IMR-90 (cell line): ENCODE data around the gene CTDSP2. TPM values are rescaled to one million over a fixed set of nuclear protein-coding genes. Genes with fewer than 3 reads are reported as not detected.

Source experiments
- ATAC-seq: fragments of 200-7000 bp; cut with Tn5 transposase; 2 replicates; pipeline ENCODE4 v1.9.1; 2020; ENCODE audit warnings: low read depth, mild to moderate bottlenecking, moderate library complexity
- BruUV-seq: library from RNA; stranded (reverse); fragments of 400-500 nt; replicated peaks from 2 replicates; lab custom pipeline; 2021; lab: Mats Ljungman, UMichigan
- CTCF ChIA-PET: fragments of 300-600 bp; formaldehyde crosslinking; extraction: SDS; loops from one replicate; lab custom pipeline; 2021; ENCODE audit warnings: antibody characterized with exemption; lab: Yijun Ruan, JAX
- POLR2A ChIA-PET: fragments of 300-600 bp; sonication (Branson Sonifier 250); formaldehyde crosslinking; loops from one replicate; lab custom pipeline; 2022; ENCODE audit warnings: antibody characterized with exemption; ENCODE audit not compliant: unreplicated experiment; lab: Charles Lee
- DNase-seq: peaks from one replicate; pipeline ENCODE4 v3.0.0; 2013
- H2AFZ ChIP-seq: replicated peaks from 2 replicates; pipeline ENCODE3; 2013; ENCODE audit warnings: low read length, mild to moderate bottlenecking; ENCODE audit not compliant: poor library complexity
- H2AK5ac ChIP-seq: 2 replicates; pipeline ENCODE4 v1.6.1; 2013; ENCODE audit warnings: low read depth, low read length, inconsistent platforms
- H2AK9ac ChIP-seq: replicated peaks from 2 replicates; pipeline ENCODE3; 2013; ENCODE audit warnings: mild to moderate bottlenecking, low read depth, low read length, moderate library complexity; ENCODE audit not compliant: poor library complexity
- H2BK120ac ChIP-seq: 2 replicates; pipeline ENCODE4 v1.6.1; 2013; ENCODE audit warnings: low read depth, low read length, inconsistent platforms
- H2BK15ac ChIP-seq: 3 replicates; pipeline ENCODE4 v1.6.1; 2013; ENCODE audit warnings: low read depth, low read length, inconsistent platforms
- H2BK20ac ChIP-seq: 2 replicates; pipeline ENCODE4 v1.6.1; 2013; ENCODE audit warnings: low read depth, mild to moderate bottlenecking, inconsistent platforms, low read length, moderate library complexity
- H2BK5ac ChIP-seq: 2 replicates; pipeline ENCODE4 v1.6.1; 2013; ENCODE audit warnings: mild to moderate bottlenecking, low read depth, low read length, inconsistent platforms; ENCODE audit not compliant: poor library complexity, severe bottlenecking
- H3K14ac ChIP-seq: replicated peaks from 2 replicates; pipeline ENCODE4 v1.6.1; 2013; ENCODE audit warnings: low read depth, low read length, inconsistent platforms
- H3K18ac ChIP-seq: 2 replicates; pipeline ENCODE4 v1.6.1; 2013; ENCODE audit warnings: low read depth, low read length, control low read depth
- H3K23ac ChIP-seq: 2 replicates; pipeline ENCODE4 v1.6.1; 2013; ENCODE audit warnings: low read depth, low read length, inconsistent platforms
- H3K27ac ChIP-seq: 2 replicates; pipeline ENCODE4 v1.5.1; 2013; ENCODE audit warnings: mild to moderate bottlenecking, control low read depth, low read length; ENCODE audit not compliant: insufficient read depth
- H3K27me3 ChIP-seq: 2 replicates; pipeline ENCODE4 v1.6.1; 2013; ENCODE audit warnings: low read length; ENCODE audit not compliant: control insufficient read depth, insufficient read depth
- H3K36me3 ChIP-seq: 2 replicates; pipeline ENCODE4 v1.6.1; 2013; ENCODE audit warnings: low read length, mixed read lengths; ENCODE audit not compliant: control insufficient read depth, insufficient read depth
- H3K4ac ChIP-seq: 2 replicates; pipeline ENCODE4 v1.6.1; 2013; ENCODE audit warnings: low read depth, low read length, inconsistent platforms
- H3K4me1 ChIP-seq: 2 replicates; pipeline ENCODE4 v1.6.1; 2013; ENCODE audit warnings: low read length, mixed read lengths; ENCODE audit not compliant: control insufficient read depth, insufficient read depth
- H3K4me2 ChIP-seq: 2 replicates; pipeline ENCODE4 v1.6.1; 2013; ENCODE audit warnings: low read depth, mild to moderate bottlenecking, control low read depth, low read length, moderate library complexity
- H3K4me3 ChIP-seq: 2 replicates; pipeline ENCODE4 v1.5.1; 2013; ENCODE audit warnings: low read depth, mild to moderate bottlenecking, control low read depth, low read length, moderate library complexity; ENCODE audit not compliant: insufficient read depth
- H3K56ac ChIP-seq: 2 replicates; pipeline ENCODE4 v1.6.1; 2013; ENCODE audit warnings: low read length, inconsistent platforms; ENCODE audit not compliant: insufficient read depth; ENCODE audit errors: extremely low read depth
- H3K79me1 ChIP-seq, 2 experiments: 2 replicates each; pipeline ENCODE4 v1.6.1; 2013; ENCODE audit warnings: low read length in 2 of 2, inconsistent platforms in 1 of 2, low read depth in 1 of 2
- H3K9ac ChIP-seq: 2 replicates; pipeline ENCODE4 v1.6.1; 2013; ENCODE audit warnings: low read depth, low read length, control low read depth
- H3K9me1 ChIP-seq: 2 replicates; pipeline ENCODE4 v1.6.1; 2013; ENCODE audit warnings: low read length, inconsistent platforms; ENCODE audit not compliant: insufficient read depth
- H3K9me3 ChIP-seq: 2 replicates; pipeline ENCODE4 v1.6.1; 2013; ENCODE audit warnings: low read length; ENCODE audit not compliant: control insufficient read depth, insufficient read depth
- H4K20me1 ChIP-seq: 2 replicates; pipeline ENCODE4 v1.6.1; 2013; ENCODE audit warnings: low read length, inconsistent platforms; ENCODE audit not compliant: insufficient read depth
- H4K5ac ChIP-seq: 2 replicates; pipeline ENCODE4 v1.6.1; 2013; ENCODE audit warnings: mild to moderate bottlenecking, low read depth, low read length, control low read depth
- H4K8ac ChIP-seq, 2 experiments: 2 replicates each; pipeline ENCODE4 v1.6.1; 2013; ENCODE audit warnings: low read depth in 2 of 2, low read length in 2 of 2, control low read depth in 1 of 2, inconsistent platforms in 1 of 2
- H4K91ac ChIP-seq: 2 replicates; pipeline ENCODE4 v1.6.1; 2013; ENCODE audit warnings: low read depth, low read length, inconsistent platforms; ENCODE audit not compliant: insufficient read depth
- BHLHE40 ChIP-seq: fragments of 150-350 bp; IDR thresholded peaks from 2 replicates; pipeline ENCODE4 v1.6.1; 2016; ENCODE audit warnings: mild to moderate bottlenecking, low read depth, low read length
- CEBPB ChIP-seq: IDR thresholded peaks from 2 replicates; pipeline ENCODE4 v1.6.1; 2012; ENCODE audit warnings: low read depth, low read length, improper control_type of control experiment
- CHD1 ChIP-seq: IDR thresholded peaks from 2 replicates; pipeline ENCODE4 v1.6.1; 2012; ENCODE audit warnings: low read depth, low read length, improper control_type of control experiment
- FOS ChIP-seq: fragments of 150-350 bp; IDR thresholded peaks from 2 replicates; pipeline ENCODE4 v1.6.1; 2016; ENCODE audit warnings: low read depth, low read length
- MAFK ChIP-seq: IDR thresholded peaks from 2 replicates; pipeline ENCODE4 v1.6.1; 2012; ENCODE audit warnings: low read depth, low read length, improper control_type of control experiment
- MAZ ChIP-seq: IDR thresholded peaks from 2 replicates; pipeline ENCODE4 v1.6.1; 2012; ENCODE audit warnings: low read depth, mild to moderate bottlenecking, low read length, improper control_type of control experiment, moderate library complexity, borderline replicate concordance
- MXI1 ChIP-seq: IDR thresholded peaks from 2 replicates; pipeline ENCODE4 v1.6.1; 2012; ENCODE audit warnings: low read depth, mild to moderate bottlenecking, low read length, moderate library complexity, borderline replicate concordance
- NFE2L2 ChIP-seq: fragments of 150-350 bp; IDR thresholded peaks from 2 replicates; pipeline ENCODE4 v1.6.1; 2016; ENCODE audit warnings: low read depth, mild to moderate bottlenecking, low read length
- POLR2A ChIP-seq: IDR thresholded peaks from 2 replicates; pipeline ENCODE4 v1.6.1; 2012; ENCODE audit warnings: mild to moderate bottlenecking, low read depth, low read length
- RAD21 ChIP-seq: IDR thresholded peaks from 2 replicates; pipeline ENCODE4 v1.6.1; 2012; ENCODE audit warnings: low read length, improper control_type of control experiment
- RCOR1 ChIP-seq: IDR thresholded peaks from 2 replicates; pipeline ENCODE4 v1.6.1; 2012; ENCODE audit warnings: mild to moderate bottlenecking, low read length, improper control_type of control experiment; ENCODE audit not compliant: insufficient replicate concordance
- RFX5 ChIP-seq: IDR thresholded peaks from 2 replicates; pipeline ENCODE4 v1.8.0; 2012; ENCODE audit warnings: low read depth, mild to moderate bottlenecking, low read length, moderate library complexity
- SMC3 ChIP-seq: fragments of 150-350 bp; IDR thresholded peaks from 2 replicates; pipeline ENCODE4 v1.6.1; 2016; ENCODE audit warnings: low read depth, mild to moderate bottlenecking, antibody characterized with exemption, low read length, moderate library complexity
- WGBS, 2 experiments: methylation state at CpG; one replicate each; pipeline versions ENCODE4 v1.1.5 to v1.1.7; 2013; ENCODE audit warnings: missing lambda C conversion rate in 2 of 2; ENCODE audit not compliant: insufficient read length in 1 of 2; ENCODE audit errors: extremely low coverage in 2 of 2; 5-methylcytosine and 5-hydroxymethylcytosine counted together
- dilution Hi-C: fragments of 300-500 bp; cut with HindIII; formaldehyde crosslinking; loops from one replicate; pipeline ENCODE4 v1.14.3; 2018; ENCODE audit warnings: low sequenced_read_pairs; ENCODE audit not compliant: unreplicated experiment
- in situ Hi-C: fragments of 300-500 bp; cut with MboI; formaldehyde crosslinking; loops from 3 replicates; pipeline ENCODE4 v1.14.3; 2019; ENCODE audit warnings: low sequenced_read_pairs, inconsistent platforms, mixed read lengths
- intact Hi-C: fragments of 100-400 bp; cut with micrococcal nuclease; formaldehyde crosslinking; loops from 2 replicates; pipeline ENCODE4 v1.10.0; 2022
- polyA plus RNA-seq, 3 experiments: library from polyadenylated mRNA; depleted of rRNA; stranded (reverse); fragments of >200 nt; gene quantifications; 2 replicates each; pipeline ENCODE4 v1.2.3, GENCODE V29; 2012; ENCODE audit warnings: low replicate concordance in 1 of 3
- total RNA-seq: library from RNA; depleted of rRNA; stranded (reverse); fragments of >200 nt; gene quantifications from 2 replicates; pipeline ENCODE4 v1.2.3, GENCODE V29; 2012
- TF ChIP-seq, protein P1 (sequence below): fragments of 150-350 bp; IDR thresholded peaks from 2 replicates; pipeline ENCODE4 v1.6.1; 2017; ENCODE audit warnings: mild to moderate bottlenecking, antibody characterized with exemption, low read length, low read depth
- TF ChIP-seq, protein P2 (sequence below): conservative IDR thresholded peaks from 2 replicates; pipeline ENCODE4 v1.5.1; 2012; ENCODE audit warnings: mild to moderate bottlenecking, low read depth, low read length, improper control_type of control experiment
- TF ChIP-seq, protein P3 (sequence below): fragments of 150-350 bp; IDR thresholded peaks from 2 replicates; pipeline ENCODE4 v1.6.1; 2016; ENCODE audit warnings: low read depth, mild to moderate bottlenecking, low read length, moderate library complexity, borderline replicate concordance

The CTDSP2 gene
- total and polyA plus RNA-seq, 2 of the 4 experiments (the other 2 are of a cell fraction): 114 to 156 TPM

GRCh38 chr12:57840726-57841125 lies 5.8 kb downstream of the CTDSP2 start:
- Histone ChIP-seq H2BK15ac (no peak overlapping the region), H3K4me3 (no peak overlapping the region), H3K27me3 (no peaks in the 10 kb centered on the region), H3K23ac (peak overlapping the region; percentile 58; the same call in 1 of the 2 replicates), H3K4me2 (peak overlapping the region; percentile 44; the same call in 1 of the 2 replicates), H3K56ac (no peak overlapping the region), H2AFZ (no peak overlapping the region), H2BK5ac (no peak overlapping the region), H2AK5ac (peak overlapping the region; percentile 3; the same call in 1 of the 2 replicates), H4K5ac (no peak overlapping the region), H3K14ac (no peak overlapping the region), H3K27ac (no peak overlapping the region), H4K91ac (no peak overlapping the region), H3K18ac (no peak overlapping the region), H4K8ac (no peak overlapping the region), H2BK20ac (no peak overlapping the region), H3K4ac (no peak overlapping the region), H3K9me3 (no peaks in the 10 kb centered on the region), H3K79me1 (peaks cover 0 to 68% of the 10 kb centered on the region in 2 experiments; a peak in 2 of 4 replicates), H3K9ac (no peak overlapping the region), H3K9me1 (peaks cover 55% of the 10 kb centered on the region), H2AK9ac (no peak overlapping the region), H4K20me1 (peaks cover 100% of the 10 kb centered on the region), H3K4me1 (peaks cover 51% of the 10 kb centered on the region), H2BK120ac (no peak overlapping the region), H3K36me3 (peaks cover 7% of the 10 kb centered on the region; the same call in 1 of the 2 replicates)
- WGBS, 2 experiments: 40% methylated on average over 1 of the region's 3 CpGs; no CpG with 5 or more reads in 1 of the 2 experiments
- dilution Hi-C loops: no loop called here
- intact Hi-C loops: no loop called here
- TF ChIP-seq MAFK (no peak), POLR2A (no peak), FOS (no peak), RCOR1 (no peak), RFX5 (no peak), CEBPB (no peak), NFE2L2 (no peak), CHD1 (no peak), MAZ (no peak), BHLHE40 (no peak), SMC3 (no peak), MXI1 (no peak), RAD21 (no peak)
- TF ChIP-seq, protein P1, sequence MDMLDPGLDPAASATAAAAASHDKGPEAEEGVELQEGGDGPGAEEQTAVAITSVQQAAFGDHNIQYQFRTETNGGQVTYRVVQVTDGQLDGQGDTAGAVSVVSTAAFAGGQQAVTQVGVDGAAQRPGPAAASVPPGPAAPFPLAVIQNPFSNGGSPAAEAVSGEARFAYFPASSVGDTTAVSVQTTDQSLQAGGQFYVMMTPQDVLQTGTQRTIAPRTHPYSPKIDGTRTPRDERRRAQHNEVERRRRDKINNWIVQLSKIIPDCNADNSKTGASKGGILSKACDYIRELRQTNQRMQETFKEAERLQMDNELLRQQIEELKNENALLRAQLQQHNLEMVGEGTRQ: no peak
- TF ChIP-seq, protein P2, sequence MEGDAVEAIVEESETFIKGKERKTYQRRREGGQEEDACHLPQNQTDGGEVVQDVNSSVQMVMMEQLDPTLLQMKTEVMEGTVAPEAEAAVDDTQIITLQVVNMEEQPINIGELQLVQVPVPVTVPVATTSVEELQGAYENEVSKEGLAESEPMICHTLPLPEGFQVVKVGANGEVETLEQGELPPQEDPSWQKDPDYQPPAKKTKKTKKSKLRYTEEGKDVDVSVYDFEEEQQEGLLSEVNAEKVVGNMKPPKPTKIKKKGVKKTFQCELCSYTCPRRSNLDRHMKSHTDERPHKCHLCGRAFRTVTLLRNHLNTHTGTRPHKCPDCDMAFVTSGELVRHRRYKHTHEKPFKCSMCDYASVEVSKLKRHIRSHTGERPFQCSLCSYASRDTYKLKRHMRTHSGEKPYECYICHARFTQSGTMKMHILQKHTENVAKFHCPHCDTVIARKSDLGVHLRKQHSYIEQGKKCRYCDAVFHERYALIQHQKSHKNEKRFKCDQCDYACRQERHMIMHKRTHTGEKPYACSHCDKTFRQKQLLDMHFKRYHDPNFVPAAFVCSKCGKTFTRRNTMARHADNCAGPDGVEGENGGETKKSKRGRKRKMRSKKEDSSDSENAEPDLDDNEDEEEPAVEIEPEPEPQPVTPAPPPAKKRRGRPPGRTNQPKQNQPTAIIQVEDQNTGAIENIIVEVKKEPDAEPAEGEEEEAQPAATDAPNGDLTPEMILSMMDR: no peak
- TF ChIP-seq, protein P3, sequence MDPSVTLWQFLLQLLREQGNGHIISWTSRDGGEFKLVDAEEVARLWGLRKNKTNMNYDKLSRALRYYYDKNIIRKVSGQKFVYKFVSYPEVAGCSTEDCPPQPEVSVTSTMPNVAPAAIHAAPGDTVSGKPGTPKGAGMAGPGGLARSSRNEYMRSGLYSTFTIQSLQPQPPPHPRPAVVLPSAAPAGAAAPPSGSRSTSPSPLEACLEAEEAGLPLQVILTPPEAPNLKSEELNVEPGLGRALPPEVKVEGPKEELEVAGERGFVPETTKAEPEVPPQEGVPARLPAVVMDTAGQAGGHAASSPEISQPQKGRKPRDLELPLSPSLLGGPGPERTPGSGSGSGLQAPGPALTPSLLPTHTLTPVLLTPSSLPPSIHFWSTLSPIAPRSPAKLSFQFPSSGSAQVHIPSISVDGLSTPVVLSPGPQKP: no peak
- in situ Hi-C loops: loop anchor here (10.0 kb wide), 1 partner anchor 54 kb away; no protein-coding TSS in a partner anchor
- no TSS peak for BruUV-seq
- CTCF ChIA-PET: no interaction called here
- POLR2A ChIA-PET: interaction anchor here (1.7 kb wide), 1 partner anchor 55 kb away, joined by 4 read pairs; no protein-coding TSS in a partner anchor
- DNase-seq: peak; percentile 50
- no peak for ATAC-seq
